T-helper 1 cell treated with Interleukin-12 subunit alpha and Interleukin-12 subunit beta and Interleukin-4 antibody, amounts not matched to agents 30 ng/mL and 1 ng/mL, for 36 hours (primary cell): ENCODE measurements around the gene GNB1L. TPM values are rescaled to one million over a fixed set of nuclear protein-coding genes. Genes with fewer than 3 reads are reported as not detected.

Experiments used
- intact Hi-C: fragments of 100-400 bp; cut with micrococcal nuclease; formaldehyde crosslinking; loops from one replicate; pipeline ENCODE4 v1.15.1; 2024
- total RNA-seq: library from RNA; stranded (reverse); gene quantifications from 2 replicates; pipeline ENCODE4 v1.2.3, GENCODE V29; 2022

The GNB1L gene
- total RNA-seq, 1 donor from 2014 or later, result 10.5 TPM

DNA sequence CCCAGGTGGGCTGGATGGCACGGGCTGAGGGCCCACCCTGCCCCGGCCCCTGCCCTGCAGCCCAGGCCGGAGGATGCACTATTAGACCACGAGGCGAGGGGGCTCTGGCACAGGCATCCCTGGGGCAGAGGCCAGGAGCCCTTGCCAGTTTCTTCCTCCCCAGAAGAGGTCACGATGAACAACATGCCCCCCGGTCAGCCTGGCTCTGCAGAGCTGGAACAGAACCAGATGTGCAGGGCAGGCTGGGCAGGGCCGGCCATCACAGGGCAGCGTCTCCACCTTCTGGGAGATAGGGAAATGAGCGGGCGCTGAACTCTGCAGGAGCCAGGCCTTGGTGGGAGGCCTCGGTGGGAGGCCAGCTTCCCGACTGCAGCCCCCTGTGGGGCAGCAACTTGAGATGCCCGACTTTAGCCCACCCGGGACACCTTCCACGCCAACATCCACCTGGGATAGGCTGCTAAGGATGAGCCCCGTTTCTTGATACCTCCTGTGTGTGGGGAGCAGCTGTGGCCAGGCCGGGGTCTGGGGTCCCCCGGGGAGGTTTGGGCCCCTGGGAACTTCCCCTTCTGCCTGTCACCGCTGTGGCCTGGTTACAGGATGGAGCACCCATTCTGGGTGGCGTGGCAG, 21.8 kb upstream of the GNB1L start:
- intact Hi-C loops, result no loop called here

DNA sequence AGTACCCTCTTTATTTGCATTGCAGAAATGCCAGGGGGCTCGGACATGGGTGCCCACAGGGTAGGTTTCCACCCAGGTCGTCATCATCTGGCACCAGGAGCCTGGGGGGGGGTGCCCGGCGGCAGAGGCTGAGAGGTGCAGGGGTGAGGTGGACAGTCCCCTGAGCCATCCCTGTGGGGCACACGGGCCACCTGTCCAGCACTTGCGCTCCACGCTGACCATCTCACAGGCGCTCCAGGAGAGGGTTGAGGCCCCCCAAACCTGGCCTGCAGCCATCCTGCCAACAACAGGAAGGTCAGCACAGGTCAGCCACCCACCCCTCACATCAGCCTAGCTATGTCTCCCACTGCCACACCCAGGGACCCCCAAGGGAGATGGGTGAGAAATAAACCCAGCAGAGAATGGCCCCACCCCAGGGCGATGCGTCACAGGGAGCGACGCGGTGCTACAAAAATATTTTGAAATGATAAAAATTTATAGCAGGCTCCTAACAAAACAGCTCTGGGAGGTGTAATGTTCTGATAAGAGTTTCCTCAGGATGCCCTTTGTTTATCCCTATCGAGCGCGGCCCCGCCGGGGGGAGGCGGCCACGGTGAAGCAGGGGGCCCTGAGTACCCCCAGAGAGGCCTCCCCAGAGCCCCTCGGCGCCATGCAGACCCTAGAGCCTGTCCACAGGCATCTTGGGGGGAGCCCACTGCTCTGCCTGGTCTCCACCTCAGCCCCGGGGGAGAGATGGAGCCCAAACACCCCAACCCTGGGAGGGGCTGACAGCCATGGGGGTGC, 21.0 kb upstream of the GNB1L start:
- intact Hi-C loops, result no loop called here

DNA sequence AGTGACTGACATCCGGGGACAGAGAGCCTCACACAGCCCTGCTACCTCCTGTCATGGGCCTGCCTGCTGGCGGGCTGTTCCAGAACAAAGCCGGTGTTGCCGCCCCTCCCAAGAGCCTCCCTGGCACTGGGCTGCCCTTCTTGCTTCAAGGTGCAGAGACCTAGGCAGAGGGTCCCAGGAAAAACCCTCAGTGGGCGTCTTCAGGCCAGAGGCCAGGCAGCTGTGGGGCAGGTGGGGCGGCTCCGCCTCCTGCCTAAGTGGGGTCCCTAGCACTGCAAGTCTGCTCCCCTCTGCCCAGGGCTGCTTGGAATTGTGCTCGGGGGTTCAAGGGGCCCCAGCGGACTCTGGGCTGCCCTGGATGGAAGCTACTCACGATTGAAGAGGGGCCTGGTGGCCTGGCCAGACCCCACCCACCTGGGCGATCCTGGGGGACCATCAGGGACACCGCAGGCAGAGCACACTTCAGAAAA, 20.4 kb upstream of the GNB1L start:
- intact Hi-C loops, result no loop called here

DNA sequence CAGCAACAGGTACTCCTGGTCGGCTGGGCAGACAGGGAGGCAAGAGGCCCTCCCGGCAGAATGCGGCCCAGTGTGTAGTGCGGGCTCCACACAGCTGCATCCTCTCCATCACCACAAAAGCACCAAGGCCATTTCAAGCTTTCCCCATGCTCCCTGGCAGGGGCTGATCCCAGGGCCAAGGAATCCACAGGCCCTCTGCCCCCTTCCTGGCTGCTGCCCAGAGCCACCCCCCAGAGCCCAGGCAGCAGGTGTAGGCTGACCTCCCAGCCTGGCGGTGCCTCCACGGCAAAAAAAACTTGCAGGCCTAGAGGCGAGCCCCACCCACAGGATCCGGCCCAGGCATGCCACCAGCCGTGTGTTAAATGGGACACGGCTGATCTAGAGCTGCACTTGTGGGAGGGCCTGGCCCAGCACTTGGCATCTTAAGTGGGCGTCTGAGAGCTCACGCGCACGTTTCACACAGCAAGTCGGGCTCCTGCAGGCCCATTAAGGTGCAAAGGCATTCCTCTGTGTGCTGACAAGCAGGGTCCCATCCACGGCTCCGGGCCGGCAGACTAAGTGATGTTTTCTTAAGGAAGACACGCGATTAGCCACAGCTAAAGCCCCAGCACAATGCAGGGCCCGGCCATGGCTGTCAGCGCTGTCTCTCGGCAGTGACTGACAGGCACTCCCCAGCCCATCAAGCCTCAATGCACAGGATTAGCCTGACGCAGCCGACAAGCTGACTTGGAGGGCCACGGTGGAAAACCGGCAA, 19.8 kb upstream of the GNB1L start:
- intact Hi-C loops, result no loop called here

DNA sequence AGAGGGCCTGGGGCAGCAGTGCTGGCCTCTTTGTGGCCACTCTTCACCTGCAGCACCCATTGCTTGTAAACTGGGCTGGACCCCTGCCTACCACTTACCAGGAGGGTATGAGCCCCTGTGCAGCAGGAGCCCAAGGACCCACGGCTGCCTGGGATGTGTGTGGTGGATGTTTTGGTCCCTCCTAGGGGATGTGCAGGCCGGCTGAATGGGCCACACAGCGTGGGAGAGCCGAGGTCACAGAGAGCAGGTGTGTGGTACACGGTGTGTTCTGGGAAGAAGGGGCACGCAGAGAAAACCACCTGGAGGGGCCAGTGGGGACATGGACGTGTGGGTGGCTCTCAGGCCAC, 19.3 kb upstream of the GNB1L start:
- intact Hi-C loops, result no loop called here

DNA sequence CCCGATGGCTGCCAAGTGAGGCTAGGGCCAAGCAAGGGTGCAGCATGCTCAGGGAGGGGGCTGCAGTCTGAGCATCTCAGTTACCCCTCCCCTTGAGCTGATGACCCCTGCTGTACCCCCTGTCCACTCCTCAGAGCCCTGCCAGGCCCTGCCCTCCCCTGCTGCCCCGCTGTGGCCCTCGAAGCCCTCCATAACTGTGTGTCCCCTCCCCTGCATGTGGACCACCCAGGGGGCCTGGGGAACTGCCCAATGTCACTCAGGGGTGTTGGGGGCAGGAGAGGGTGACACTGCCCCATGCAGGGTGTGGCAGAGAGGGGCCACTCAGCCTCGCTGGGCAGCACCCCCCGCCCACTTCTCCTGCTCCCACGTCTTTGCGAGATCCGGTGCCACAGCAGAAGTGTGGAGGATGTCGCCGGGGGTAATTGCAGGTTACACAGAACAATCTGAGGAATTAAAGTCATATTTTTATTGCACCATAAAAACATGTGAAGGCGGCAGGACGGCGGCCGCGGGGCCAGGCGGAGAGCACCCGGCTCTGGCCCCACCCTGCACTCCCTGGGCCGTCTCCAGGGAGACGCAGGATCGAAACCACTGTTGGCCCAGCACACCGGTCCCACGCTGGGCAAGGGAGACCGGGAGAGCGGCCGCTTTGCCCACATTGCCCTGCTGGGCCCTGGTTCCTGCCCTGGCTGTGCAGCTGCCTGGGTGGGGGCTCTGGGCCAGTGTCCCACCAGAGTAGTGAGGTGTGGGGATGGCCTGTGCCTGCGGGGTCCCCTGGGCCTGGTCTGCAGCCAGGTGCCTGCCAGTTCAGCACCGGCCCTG, 18.7 kb upstream of the GNB1L start:
- intact Hi-C loops, result no loop called here

DNA sequence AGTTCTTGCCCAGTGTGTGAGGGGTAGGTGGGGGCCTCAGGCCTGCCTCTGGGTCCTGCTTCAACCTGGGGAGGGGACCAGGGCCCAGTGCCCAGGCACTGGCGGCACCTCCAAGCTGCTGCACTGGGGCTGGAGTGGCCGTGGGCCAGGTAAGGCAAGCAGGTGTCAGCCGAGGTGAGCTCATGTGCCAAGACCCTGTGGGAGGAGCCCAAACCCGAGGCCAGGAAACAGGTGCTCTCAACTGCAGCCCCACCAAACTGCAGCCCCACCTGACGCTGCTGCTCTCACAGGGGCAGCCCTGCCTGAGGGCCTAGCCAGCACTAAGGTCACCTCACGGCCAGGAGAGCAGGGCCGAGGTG, 18.1 kb upstream of the GNB1L start:
- intact Hi-C loops, result no loop called here

DNA sequence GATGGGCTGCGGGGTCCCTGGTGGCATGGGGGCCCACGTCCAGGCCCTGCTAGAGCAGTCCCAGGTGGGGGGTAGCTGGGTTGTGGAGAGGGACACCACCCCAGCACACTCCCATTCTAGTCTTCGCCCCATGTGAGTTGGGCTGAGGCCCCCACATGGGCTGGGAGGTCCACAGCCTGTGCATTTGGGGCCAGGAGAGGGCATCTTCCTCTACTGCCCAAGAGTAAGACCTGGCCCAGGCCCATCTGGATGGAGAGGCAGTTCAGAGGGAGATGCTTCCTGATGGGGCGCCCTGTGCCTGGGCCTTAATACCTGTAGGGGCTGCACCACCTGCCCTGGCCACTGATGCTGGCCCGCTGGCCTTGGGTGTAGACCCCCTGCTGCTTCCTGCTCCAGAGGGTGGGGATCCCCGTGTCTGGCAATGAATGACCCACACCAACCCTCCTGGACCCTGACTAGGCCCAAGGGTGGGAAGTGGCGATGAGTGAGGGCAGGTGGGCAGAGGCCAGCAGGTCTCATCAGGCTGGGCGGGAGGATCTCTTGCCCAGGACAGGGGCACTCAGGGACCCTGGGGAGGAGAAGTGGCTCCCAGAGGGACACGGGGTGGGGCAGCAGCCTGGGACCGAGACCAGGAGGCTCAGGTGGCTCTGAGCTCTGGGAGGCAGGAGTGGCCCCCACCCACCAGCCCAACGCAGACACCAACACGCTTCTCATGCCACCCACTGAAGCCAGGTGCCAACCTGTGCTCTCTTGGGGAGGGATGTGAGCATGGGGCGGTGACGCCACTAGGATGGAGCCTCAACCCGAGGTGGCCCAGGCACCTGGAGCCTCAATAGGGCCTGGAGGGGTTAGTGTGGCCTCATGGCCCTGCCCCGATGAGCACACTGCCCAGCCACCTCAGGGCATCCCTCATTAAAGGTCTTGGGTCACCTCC, 17.4 kb upstream of the GNB1L start:
- intact Hi-C loops, result no loop called here

DNA sequence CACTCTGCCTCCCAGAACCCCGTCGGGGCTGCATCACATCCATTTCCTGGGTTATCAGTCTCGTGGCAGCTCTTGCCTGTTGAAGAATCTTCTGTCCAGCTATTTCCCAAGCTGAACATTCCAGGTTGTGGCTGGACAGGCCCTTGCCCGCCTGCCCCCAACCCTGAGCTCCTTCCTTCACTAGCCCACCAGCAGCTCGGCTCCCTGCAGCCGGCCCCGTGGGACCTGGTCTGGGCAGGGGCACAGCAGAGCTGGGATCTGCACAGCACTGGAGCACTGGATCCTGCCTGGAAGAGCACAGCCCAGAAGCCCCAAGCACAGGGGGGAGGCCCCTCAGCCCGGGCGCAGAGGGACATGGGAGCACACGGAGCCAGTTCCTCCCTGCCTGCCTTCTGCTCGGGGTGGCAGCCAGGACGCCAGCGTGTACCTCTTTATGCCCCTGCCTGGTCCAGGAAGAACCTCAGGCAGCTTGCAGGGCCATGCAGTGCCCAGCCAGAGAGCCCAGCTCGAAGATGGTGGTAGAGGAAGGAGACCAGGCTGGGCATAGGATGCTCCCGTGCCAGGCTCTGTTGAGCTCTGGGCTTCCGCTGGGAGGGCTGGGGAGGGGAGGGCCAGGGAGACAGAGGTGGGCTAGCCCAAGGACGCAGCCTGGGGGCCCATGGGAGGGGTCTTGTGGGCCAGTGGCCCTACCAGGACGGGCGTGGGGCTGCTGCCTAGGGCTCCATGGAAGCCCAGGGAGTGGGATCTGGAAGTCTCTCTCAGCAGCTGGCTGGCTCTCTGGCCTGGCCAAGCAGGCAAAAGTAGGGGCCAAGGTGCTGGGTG, 16.6 kb upstream of the GNB1L start:
- intact Hi-C loops, result no loop called here

DNA sequence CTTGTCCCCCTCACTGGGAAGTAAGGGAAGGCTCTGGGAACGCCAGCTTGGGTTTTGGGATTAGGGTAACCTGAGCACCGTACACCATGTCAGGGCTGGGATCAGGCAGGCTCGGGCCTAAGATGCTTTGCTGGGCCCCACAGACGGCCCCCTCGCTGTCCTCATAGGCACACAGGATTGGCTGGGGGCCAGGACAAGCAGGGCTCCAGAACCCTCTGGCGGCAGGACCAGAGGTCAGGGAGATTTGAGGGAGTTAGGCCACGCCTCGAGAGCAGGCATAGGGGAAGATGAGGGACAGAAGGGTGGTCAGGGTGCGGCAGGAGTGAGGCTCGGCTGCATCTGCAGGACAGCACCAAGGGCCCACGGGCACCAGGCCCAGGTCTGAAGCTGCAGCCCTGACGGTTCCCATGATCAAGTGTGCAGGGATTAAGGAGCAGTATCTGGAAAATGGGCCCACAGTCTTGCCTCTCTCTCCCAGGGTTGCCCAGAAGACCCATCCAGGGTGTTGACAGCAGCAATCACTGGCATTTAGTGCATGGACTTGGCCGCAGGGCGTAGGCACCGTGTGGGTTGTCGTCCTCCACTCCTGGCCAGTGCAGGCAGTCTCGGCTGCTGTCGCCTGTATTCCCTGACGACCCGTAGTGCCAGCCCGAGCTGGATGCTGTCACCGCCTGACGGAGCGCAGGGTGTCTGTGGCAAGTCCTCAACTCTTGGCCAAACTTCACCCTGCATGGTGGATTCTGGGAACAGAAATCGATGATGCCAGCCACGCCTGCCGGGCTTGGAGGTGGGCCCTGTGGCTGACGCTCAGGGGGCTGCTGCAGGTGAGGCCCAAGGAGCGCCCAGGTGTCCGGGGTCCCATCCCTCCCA, 15.7 kb upstream of the GNB1L start:
- intact Hi-C loops, result no loop called here

DNA sequence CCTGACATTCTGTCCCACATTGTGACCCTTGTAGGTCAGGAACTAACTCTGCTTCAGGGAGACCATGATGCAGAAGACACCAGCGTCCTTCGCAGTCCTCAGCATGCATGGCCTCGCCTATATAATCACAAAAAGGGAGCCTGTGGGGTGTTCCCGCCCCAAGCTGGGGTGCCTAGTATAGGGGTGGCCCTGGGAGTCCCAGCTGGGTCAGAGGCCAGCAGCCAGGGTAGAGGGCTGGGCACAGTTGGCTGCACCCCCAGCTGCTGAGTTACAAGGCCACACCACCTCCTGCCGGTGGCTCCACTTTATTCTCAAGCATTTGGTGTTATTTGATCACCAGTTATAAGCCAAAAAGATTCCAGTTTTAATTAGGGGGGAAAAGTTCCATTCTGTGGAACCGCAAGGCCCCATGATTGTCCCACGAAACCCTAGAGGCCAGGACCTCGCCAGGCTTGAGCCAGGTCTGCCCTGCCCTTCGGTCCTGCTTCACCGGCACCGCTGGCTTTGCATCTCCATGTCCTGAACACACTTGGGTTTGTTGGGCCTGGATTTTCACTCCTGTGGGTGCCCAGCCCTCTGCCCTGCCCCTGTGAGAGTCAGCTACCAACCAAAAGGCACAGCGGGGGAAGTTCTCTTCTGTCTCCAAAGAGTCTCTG, 15.0 kb upstream of the GNB1L start:
- intact Hi-C loops, result no loop called here

DNA sequence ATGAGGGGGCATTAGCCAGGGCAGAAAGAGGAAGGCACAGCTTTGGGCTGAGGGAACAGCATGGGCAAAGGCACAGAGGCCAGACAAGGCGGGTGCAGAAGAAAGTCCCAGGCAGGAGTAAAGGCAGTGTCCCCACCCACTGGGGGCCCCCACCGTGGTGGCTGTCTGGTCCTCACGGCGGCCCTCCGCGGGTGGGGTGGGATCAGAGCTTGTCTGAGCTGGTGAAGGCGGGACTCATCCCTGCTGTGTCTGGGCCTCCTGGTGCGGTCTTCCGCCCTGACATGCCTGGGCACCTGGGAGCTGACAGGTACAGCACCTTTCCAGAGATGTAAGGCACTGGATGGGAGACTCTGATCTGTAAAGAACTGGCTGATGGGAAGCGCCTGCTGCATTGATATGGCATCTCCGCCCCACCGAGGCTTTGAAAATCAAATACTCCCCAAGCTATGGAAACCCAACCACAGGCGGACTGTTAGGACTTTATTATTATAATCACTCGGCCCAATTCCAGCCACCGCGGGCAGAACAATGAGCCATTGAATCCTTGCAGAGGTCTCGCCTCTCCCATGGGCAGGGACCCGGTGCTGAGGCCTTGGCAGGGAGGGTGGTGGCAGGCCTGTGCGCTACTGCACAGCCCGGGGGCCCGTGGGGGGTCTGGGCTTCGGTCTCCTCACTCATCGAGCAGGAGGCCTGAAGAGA, 14.2 kb upstream of the GNB1L start:
- intact Hi-C loops, result no loop called here

DNA sequence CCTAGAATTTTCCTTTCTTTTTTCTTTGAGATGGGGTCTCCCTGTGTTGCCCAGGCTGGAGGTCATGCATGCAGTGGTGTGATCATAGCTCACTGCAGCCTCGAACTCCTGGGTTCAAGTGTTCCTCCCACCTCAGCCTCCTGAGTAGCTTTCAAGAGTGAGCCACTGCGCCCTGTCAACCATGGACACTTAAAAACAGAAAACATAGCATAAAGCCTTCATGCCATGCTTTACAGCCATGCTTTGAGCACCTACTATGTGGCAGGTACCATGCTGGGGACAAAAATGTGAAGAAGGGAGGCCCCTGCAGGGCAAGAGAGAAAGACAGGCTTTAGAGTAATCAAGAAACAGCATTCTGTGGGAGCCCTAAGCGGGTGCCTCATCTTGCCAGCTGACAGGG, 13.7 kb upstream of the GNB1L start:
- intact Hi-C loops, result no loop called here

DNA sequence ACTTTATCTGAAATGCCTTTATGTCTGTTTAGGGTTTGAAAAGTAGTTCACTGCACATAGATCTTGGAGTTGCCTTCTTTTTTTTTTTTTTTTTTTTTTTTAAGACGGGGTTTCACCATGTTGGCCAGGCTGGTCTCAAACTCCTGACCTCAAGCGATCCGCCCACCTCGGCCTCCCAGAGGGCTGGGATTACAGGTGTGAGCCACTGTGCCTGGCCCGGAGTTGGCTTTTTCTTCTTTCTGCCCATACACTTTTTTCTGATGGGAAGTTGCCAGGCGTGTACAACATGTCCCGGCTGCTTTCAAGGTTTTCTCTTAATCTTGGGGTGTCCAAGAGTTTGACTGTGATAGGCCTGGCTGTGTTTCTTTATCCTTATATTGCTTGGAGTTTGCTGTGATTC, 12.9 kb upstream of the GNB1L start:
- intact Hi-C loops, result no loop called here

DNA sequence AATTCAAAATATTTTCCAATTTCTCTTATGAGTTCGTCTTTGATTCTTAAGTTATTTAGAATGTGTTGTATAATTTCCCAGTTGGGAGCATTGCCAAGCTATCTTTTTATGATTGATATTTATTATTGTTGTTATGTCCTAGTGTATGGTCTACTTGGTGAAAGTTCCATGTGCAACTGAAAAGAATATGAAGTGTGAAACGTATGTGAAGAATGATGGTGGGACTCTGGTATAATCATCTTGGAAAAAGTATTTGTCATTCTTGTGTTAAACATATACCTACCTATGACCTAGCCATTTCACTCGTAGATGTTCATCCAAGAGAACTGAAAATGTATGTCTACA, 12.0 kb upstream of the GNB1L start:
- intact Hi-C loops, result no loop called here

DNA sequence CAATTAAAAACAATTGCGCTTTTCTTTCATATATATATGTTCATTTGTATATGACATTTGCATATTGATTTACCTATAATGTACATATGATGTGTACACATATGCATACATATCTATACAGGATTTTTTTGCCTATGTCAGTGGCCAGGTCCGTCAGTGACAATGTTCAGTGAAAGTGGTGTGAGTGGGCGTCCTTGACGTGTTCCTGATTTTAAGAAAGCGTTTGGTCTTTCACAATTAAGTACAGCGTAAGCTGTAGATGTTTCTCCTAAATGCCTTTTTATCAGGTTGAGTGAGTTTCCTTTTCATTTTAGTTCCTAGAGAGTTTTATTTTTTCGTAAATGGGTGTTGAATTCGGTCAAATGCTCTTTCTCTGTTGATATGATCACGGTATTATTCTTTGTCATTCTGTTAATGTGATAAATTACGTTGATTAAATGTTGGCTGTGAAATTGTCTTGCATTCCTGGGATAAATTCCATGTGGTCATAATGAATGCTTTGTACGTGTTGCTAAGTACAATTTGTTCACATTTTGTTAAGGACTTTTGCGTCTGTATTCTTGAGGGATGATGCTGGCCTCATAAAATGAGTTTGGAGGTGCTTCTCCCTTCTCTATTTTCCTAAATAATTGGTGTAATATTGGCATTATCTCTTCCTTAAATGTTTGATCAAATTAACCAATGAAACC, 10.6 kb upstream of the GNB1L start:
- intact Hi-C loops, result no loop called here

DNA sequence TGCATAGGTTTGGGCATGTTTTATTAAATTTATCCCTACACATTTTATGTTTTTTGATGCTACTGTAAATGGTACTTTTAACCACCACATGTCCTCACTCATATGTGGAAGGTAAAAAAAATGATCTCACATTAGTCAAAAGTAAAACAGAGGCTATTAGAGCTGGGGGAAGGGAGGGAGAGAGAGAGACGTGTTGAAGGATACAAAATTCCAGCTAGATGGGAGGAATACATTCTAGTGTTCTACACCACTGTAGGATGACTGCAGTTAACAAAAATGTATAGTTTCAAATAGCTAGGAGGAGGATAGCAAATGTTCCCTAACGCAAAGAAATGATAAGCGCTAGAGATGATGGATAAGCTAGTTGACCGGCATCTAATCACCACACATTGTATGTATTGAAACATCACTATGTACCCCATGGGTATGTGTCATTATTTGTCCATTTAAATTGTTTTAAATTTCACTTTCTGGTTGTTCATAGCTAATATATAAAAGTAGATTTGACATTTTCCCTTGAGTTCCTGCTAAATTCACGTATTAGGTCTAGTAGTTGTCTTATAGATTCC, 9.9 kb upstream of the GNB1L start:
- intact Hi-C loops, result no loop called here
